Limb (tissue), 2 donors: ENCODE results near the gene PRKCE.

Experiments used
- DNase-seq, 2 donors: peaks; one replicate each; pipeline ENCODE4 v3.0.0-alpha.2; 2016; ENCODE audit errors: extremely low spot score in 2 of 2

PRKCE gene

GRCh38 chr2:45984896-45985473 lies 333.5 kb downstream of the PRKCE start:
- DNase-seq, result no peak

- DNase-seq, result no peak
Measured at GRCh38 chr2:45986509-45986908, 335.0 kb downstream of the PRKCE start.

- no peak for DNase-seq
Measured at GRCh38 chr2:45987856-45988255, 336.4 kb downstream of the PRKCE start.

GRCh38 chr2:45988879-45989278 lies 337.4 kb downstream of the PRKCE start:
- no peak for DNase-seq

GRCh38 chr2:45990131-45990530 lies 338.7 kb downstream of the PRKCE start:
- DNase-seq, result no peak

GRCh38 chr2:45992021-45992740 lies 340.7 kb downstream of the PRKCE start:
- no peak for DNase-seq

- DNase-seq, result no peak
Measured at GRCh38 chr2:45992741-45993475, 341.4 kb downstream of the PRKCE start.

- peak in 1 of 2 donors; percentile 63 for DNase-seq
Measured at GRCh38 chr2:45993476-45993991, 342.1 kb downstream of the PRKCE start.

- DNase-seq, result no peak
Measured at GRCh38 chr2:45994060-45994459, 342.6 kb downstream of the PRKCE start.

GRCh38 chr2:46000660-46001059 lies 349.2 kb downstream of the PRKCE start:
- DNase-seq, result no peak

- DNase-seq, result no peak
Measured at GRCh38 chr2:46001290-46001689, 349.8 kb downstream of the PRKCE start.

- no peak for DNase-seq
Measured at GRCh38 chr2:46001741-46002506, 350.4 kb downstream of the PRKCE start.

GRCh38 chr2:46002507-46002883 lies 351.0 kb downstream of the PRKCE start:
- no peak for DNase-seq

GRCh38 chr2:46002947-46003346 lies 351.5 kb downstream of the PRKCE start:
- no peak for DNase-seq

GRCh38 chr2:46003903-46004473 lies 352.5 kb downstream of the PRKCE start:
- no peak for DNase-seq

- no peak for DNase-seq
Measured at GRCh38 chr2:46006473-46007025, 355.1 kb downstream of the PRKCE start.

- no peak for DNase-seq
Measured at GRCh38 chr2:46007412-46007811, 355.9 kb downstream of the PRKCE start.

- no peak for DNase-seq
Measured at GRCh38 chr2:46008091-46008870, 356.8 kb downstream of the PRKCE start.

GRCh38 chr2:46009315-46009714 lies 357.8 kb downstream of the PRKCE start:
- no peak for DNase-seq

GRCh38 chr2:46009772-46010171 lies 358.3 kb downstream of the PRKCE start:
- DNase-seq, result no peak
